ENCODE measurements around the gene AKAP1.

DNA sequence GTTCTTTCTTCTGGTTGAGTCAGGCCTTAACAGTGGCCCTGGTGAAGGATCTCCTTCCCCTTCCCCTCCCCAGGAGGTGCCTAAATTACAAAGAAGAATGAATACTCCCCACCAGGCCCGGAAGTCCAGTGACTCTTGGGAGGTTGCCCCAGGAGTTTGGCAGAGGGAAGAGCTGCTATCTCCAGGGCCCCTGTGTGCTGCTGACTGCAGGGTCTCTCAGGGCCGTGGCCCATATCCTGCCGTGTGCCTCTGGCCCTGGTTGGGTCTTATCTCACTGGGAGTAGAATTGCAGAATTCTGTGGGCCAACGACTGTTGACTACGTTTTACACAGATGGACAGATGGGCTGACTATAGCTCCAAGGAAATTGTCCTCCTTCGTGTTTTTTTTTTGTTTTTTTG lies 28.0 kb downstream of the AKAP1 start:
- no peak for TF ChIP-seq SMC3 (conservative IDR thresholded peaks at IDR 0.05; ENCODE audit: poor library complexity)
- TF ChIP-seq EZH2 (IDR thresholded peaks at IDR 0.05; ENCODE audit: borderline replicate concordance, insufficient read depth, low read length, poor library complexity, severe bottlenecking), result no peak
- TF ChIP-seq EP300 (conservative IDR thresholded peaks at IDR 0.05; ENCODE audit: poor library complexity, severe bottlenecking), result no peak
- no peak for TF ChIP-seq CTCF (IDR thresholded peaks at IDR 0.05; ENCODE audit: poor library complexity, severe bottlenecking)
- TF ChIP-seq, protein P1, sequence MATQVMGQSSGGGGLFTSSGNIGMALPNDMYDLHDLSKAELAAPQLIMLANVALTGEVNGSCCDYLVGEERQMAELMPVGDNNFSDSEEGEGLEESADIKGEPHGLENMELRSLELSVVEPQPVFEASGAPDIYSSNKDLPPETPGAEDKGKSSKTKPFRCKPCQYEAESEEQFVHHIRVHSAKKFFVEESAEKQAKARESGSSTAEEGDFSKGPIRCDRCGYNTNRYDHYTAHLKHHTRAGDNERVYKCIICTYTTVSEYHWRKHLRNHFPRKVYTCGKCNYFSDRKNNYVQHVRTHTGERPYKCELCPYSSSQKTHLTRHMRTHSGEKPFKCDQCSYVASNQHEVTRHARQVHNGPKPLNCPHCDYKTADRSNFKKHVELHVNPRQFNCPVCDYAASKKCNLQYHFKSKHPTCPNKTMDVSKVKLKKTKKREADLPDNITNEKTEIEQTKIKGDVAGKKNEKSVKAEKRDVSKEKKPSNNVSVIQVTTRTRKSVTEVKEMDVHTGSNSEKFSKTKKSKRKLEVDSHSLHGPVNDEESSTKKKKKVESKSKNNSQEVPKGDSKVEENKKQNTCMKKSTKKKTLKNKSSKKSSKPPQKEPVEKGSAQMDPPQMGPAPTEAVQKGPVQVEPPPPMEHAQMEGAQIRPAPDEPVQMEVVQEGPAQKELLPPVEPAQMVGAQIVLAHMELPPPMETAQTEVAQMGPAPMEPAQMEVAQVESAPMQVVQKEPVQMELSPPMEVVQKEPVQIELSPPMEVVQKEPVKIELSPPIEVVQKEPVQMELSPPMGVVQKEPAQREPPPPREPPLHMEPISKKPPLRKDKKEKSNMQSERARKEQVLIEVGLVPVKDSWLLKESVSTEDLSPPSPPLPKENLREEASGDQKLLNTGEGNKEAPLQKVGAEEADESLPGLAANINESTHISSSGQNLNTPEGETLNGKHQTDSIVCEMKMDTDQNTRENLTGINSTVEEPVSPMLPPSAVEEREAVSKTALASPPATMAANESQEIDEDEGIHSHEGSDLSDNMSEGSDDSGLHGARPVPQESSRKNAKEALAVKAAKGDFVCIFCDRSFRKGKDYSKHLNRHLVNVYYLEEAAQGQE (IDR thresholded peaks at IDR 0.05; ENCODE audit: borderline replicate concordance), result no peak
- TF ChIP-seq TAF1 (IDR thresholded peaks at IDR 0.05; ENCODE audit: low read depth), result no peak
- no peak for TF ChIP-seq RAD21 (conservative IDR thresholded peaks at IDR 0.05)
- TF ChIP-seq POLR2AphosphoS5 (IDR thresholded peaks at IDR 0.05), result no peak
